Pulmonary artery endothelial cell (primary cell): ENCODE measurements around the gene FAM118A. TPM values are rescaled to one million over a fixed set of nuclear protein-coding genes. Genes with fewer than 3 reads are reported as not detected.
A peak's percentile ranks its signal among the peaks of the same experiment; 100 is the strongest.
"Not testable (repeated sequence)": the region's sequence is repeated elsewhere in the genome, so short reads cannot be mapped to it uniquely, and the experiment has no call there.

Experiments
- DNase-seq: peaks from one replicate; pipeline ENCODE4 v3.0.0-alpha.2; 2011; ENCODE audit warnings: low read depth, low spot score
- total RNA-seq: library from RNA; depleted of rRNA; stranded (reverse); fragments of >200 nt; gene quantifications from 2 replicates; pipeline ENCODE4 v1.2.3, GENCODE V29; 2014

Gene FAM118A
- total RNA-seq, 1 donor from 2014 or later = 14.2 TPM

- no peak for DNase-seq
These were observed 745 bp upstream of the FAM118A start for GRCh38 chr22:45308957-45309421.

GRCh38 chr22:45310331-45310976, 720 bp downstream of the FAM118A start:
- DNase-seq = no peak

GRCh38 chr22:45310977-45311531, 1.3 kb downstream of the FAM118A start:
- no peak for DNase-seq

- no peak for DNase-seq
These were observed 2.7 kb downstream of the FAM118A start for GRCh38 chr22:45312415-45312814.

GRCh38 chr22:45312856-45313255, 3.1 kb downstream of the FAM118A start:
- DNase-seq = no peak

- DNase-seq = no peak
These were observed 4.5 kb downstream of the FAM118A start for GRCh38 chr22:45314054-45314721.

- no peak for DNase-seq
These were observed 5.1 kb downstream of the FAM118A start for GRCh38 chr22:45314786-45315185.

GRCh38 chr22:45316796-45317526, 7.2 kb downstream of the FAM118A start:
- no peak for DNase-seq

GRCh38 chr22:45317551-45318167, 7.9 kb downstream of the FAM118A start:
- DNase-seq = peak; percentile 80

GRCh38 chr22:45318168-45318557, 8.4 kb downstream of the FAM118A start:
- peak; percentile 90 for DNase-seq

- no peak for DNase-seq
These were observed 9.0 kb downstream of the FAM118A start for GRCh38 chr22:45318558-45319323.

- DNase-seq = no peak
These were observed 9.6 kb downstream of the FAM118A start for GRCh38 chr22:45319324-45319685.

GRCh38 chr22:45320357-45320976, 10.7 kb downstream of the FAM118A start:
- no peak for DNase-seq

- DNase-seq = no peak
These were observed 12.1 kb downstream of the FAM118A start for GRCh38 chr22:45321827-45322226.

GRCh38 chr22:45322873-45323525, 13.3 kb downstream of the FAM118A start:
- no peak for DNase-seq

- DNase-seq = no peak
These were observed 14.0 kb downstream of the FAM118A start for GRCh38 chr22:45323695-45324094.

GRCh38 chr22:45324311-45324711, 14.6 kb downstream of the FAM118A start:
- no peak for DNase-seq

- not testable (repeated sequence) for DNase-seq
These were observed 18.5 kb downstream of the FAM118A start for GRCh38 chr22:45328261-45328660.

- DNase-seq = no peak
These were observed 19.2 kb downstream of the FAM118A start for GRCh38 chr22:45328822-45329529.
